Heart left ventricle (tissue), 13 donors: ENCODE results near the gene NUDT14.

Experiments
- POLR2A ChIP-seq, 2 donors: fragments of 450-650 bp; IDR thresholded peaks; one replicate each; pipeline ENCODE4 v1.6.1; 2017; ENCODE audit warnings: antibody characterized with exemption in 2 of 2, mild to moderate bottlenecking in 2 of 2, moderate library complexity in 2 of 2
- TF ChIP-seq, protein P1 (sequence below), 12 donors: fragments of 200-600 bp; sonication (generic) in 4 of 12; IDR thresholded peaks; one replicate each; pipeline versions ENCODE4 v1.5.0 to v1.8.0; 2018 to 2022; ENCODE audit warnings: antibody characterized with exemption in 12 of 12, mild to moderate bottlenecking in 5 of 12
- donor health status: ischemic (EF 13 %, LVEDD 7.1; RV severe dilation, severe dysfunction).
- donor health status: DM: no; HTN: yes; CAD: no.
- donor health status: DM: no; HTN: no; CAD: no.
- donor health status: ischemic (EF 25% LVEDD 6.9; RV normal size, moderate dysfunction).
- donor health status: ischemic (EF 25% LVEDD 5.7; RV mildly dilated, moderate dysfunction).
- donor health status: ischemic (EF 35%, LVEDD 5.7; RV mildly dilated, moderate dysfunction).
- donor health status: nonischemic (EF 11% LVEDD 7.7; RV severe dilation, severe dysfunction).
- donor health status: DM: yes; HTN: yes; CAD: no.
- donor health status: PGD.
- donor health status: ischemic (EF 29% LVEDD 5.4; RV normal size, mild dysfunction).
- donor health status: nonischemic (EF 23%, LVEDD 6.1; RV moderate dilation, normal function).

DNA sequence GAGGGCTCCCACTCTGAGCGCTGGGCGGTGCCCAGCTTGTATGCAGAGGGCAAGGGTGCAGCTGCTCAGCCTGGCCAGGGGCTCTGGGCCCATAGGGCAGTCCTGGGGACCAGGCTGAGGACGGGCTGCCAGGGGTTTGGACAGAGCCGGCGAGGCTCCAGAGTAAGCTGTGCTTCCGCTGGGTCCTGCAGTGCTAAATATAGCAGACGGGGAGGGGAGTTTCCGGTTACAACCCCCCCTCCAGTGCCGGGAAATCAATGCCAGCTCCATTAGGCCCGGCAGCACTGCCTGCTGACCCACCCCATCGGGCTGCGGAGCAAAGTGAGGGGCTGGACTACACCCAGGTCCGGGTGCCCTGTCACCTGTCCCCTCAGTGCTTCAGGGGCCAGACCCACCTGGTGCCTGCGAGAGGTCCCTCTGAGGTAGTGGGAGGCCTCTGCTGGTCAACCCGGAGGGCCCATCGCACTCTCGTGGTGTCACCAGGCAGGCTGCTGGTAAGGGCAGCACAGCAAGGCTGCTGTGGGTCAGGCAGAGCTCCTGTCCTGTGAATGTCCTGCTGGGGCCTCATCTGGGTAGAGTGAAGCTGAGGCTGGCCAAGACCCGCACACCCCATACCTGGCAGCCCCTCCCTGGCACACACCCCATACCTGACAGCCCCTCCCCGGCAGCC is 10.0 kb downstream of the NUDT14 start:
- TF ChIP-seq, protein P1, sequence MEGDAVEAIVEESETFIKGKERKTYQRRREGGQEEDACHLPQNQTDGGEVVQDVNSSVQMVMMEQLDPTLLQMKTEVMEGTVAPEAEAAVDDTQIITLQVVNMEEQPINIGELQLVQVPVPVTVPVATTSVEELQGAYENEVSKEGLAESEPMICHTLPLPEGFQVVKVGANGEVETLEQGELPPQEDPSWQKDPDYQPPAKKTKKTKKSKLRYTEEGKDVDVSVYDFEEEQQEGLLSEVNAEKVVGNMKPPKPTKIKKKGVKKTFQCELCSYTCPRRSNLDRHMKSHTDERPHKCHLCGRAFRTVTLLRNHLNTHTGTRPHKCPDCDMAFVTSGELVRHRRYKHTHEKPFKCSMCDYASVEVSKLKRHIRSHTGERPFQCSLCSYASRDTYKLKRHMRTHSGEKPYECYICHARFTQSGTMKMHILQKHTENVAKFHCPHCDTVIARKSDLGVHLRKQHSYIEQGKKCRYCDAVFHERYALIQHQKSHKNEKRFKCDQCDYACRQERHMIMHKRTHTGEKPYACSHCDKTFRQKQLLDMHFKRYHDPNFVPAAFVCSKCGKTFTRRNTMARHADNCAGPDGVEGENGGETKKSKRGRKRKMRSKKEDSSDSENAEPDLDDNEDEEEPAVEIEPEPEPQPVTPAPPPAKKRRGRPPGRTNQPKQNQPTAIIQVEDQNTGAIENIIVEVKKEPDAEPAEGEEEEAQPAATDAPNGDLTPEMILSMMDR (IDR thresholded peaks at IDR 0.05) = no peak
- no peak for TF ChIP-seq POLR2A (IDR thresholded peaks at IDR 0.05)
